Inflammatory macrophage treated with lipopolysaccharide for 1 hour (primary cell): ENCODE data around the gene SLC9A1.

Experiments used
- DNase-seq, 2 donors: peaks; one replicate each; pipeline ENCODE4 v3.0.0-alpha.2; 2020 to 2022

SLC9A1 gene

DNA sequence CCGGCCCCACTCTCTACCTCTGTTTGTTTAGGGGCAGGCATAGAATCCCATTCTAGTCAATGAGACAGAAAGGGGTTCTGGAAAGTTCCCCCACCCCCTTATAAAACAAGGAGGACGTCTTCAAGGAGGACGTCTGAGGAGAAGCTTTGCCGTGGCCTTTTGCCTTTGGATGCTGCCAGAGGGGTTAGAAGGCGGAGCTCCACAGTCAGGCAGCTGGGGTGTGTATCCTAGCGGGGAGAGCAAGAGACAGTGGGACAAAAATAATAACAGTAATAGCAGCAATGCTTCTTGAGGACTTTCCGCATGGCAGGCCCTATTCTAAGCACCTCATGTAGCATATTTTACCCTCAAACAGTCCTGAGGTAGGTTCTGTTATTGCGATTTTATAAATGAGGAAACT is 94.0 kb downstream of the SLC9A1 start:
- DNase-seq, result no peak

DNA sequence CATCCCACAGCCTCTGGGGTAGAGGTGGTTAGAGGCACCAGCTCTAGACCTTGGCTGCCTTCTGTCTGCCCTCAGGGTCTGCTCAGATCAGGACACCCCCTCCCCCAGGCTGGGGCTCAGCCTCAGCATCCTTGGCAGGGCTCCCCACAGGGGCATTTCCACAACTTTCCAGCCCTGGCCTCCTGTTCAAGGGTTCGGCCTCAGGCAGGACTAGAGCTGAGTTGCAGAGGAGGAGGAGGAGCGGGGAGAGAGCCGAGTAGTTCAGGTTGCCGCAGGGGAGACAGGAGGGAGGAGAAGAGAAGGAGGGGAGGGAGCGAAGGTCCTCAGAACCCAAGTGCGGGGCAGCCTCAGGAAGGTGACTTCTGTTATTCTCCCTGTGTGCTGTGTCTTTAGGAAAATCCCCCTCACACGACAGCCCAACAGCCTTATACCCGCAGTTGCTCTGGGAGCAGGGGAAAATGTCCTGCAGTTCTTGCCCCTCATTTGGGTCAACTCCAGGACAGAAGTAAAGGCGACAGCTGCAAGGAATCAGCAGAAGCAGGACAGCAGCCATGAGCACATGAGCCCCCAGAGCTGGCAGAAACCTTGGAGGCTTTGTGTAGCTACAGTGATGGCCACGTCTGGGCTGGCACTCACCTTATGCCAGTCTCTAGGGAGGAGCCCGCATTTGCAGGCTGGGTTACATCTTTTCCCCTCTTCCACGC is 95.8 kb downstream of the SLC9A1 start:
- no peak for DNase-seq

DNA sequence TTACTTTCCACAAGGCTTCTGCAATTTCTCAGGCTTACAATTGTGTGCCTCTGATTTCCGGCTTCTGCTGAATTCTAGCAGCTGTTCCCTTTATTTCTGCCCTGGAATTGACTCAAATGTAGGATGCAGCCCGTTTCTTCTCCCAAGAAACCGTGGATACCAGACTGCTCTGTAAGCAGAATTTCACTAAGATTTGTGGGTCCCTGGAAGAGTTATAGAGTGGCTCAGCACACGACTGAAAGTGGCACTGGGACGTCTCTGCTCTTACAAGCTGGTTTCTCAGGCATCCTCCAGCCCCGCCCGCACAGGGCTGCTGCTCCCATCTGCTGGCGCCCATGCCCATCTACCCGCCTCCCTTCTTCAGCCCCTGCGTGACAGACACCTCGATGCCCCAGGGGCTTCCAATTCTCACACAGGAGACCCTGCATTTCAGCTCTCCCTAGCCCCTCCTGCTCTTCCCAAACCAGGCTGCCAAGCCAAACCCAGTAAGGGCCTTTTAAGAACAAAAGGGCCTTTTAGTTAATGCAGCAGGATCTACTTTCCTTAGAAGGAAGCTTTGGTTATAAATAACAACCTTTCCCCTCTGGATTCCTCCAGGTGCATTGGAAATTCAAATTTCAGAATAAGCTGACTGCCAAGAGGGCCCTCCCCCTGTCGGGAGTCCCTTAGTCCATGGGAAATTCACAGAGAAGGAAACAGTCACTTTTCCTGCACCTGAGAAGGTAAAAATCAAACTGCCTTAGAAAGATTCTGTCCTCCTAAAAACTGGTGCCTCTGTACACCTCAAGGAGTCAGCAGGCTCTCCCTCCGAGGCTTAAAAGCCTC is 96.9 kb downstream of the SLC9A1 start:
- DNase-seq, result no peak

DNA sequence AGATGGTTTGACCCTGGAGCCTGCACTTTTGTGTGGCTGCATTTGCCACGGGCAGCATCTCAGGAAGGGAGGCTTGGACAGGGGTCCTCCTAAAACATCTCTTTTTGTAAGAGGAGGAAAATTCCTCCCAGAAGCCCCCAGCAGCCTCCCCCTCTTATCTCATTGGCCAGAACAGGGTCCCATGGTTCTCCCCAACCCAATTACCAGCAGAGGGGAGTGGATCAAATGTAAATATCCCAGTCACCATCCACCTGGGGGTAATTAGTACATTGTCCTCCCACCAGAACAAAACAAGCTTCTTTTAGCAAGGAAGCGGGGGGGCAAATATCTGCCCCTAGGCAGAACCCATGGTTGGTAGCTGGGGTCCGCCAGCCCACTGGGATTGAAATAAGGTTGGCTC is 97.5 kb downstream of the SLC9A1 start:
- no peak for DNase-seq

DNA sequence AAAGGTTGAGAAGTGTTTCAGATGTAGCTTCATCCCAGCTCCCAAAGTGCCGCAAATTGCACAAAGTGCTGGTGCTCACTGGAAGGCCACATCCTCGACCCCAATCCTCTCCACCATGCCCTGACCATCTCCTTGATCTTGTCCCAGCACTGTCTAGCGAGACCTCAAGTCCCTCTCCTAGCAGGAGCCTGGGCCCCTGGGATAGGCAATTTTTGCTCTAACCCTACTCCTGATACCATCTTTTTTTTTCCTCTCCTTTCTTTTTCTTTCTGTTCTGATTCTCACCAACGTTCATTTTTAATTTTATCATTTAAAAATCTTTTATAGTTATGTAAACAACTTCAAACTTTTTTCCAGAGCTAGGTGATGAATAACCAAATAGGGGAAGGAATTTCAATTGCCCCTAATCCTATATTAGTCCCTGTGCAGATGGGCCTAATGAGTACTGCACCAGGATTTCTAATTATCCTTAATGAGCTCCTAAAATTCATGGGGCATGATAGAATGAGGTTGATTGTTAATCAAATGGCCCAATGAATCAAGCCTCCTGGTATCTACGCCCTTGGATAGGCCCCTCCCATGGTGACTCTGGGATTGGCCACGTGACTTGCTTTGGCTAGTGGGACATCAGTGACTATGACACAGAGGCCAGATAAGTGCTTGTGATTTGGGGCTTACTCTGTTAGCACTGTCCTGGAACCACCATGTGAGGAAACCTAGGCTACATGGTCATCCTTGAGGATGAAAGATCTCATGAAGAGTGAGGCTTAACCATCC is 100.8 kb downstream of the SLC9A1 start:
- no peak for DNase-seq

DNA sequence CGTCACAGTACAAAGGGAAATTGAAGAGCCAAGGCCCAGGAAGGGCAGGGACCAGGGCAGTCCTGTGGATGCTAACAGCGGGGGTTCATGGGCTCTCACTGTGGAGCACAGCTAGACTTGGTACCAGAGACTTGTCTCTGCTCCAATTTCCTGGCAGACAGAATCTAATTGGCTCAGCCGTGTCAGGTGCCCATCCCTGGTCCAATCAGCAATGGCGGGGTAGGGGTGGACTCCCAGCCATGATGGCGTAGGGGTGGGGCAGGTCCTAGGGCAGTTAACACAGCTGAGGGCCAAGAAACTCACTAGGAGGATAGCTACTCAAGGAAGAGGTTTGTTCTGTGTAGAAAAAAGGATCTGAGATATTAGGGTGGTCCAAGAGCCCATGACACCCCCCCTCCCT is 102.4 kb downstream of the SLC9A1 start:
- no peak for DNase-seq

DNA sequence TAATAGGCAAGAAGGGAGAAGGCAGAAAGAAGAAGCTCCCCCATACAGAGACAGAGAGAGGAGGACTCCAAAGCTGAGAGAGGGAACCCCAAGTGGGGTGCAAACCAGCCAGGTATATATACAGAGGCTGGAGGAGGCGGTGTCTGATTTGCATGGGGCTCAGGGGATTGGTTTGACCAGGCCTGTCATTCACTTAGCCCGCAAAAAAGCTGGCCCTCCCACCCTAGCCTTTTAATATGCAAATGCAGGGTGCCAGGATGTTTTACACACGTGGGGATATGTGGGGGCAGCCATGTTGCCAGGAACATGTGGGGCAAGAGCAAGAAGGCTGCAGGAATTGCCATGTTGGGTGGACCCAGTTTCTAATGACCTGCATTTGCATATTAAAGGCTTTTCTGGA is 105.3 kb downstream of the SLC9A1 start:
- DNase-seq, result peak in 1 of 2 donors; percentile 31

DNA sequence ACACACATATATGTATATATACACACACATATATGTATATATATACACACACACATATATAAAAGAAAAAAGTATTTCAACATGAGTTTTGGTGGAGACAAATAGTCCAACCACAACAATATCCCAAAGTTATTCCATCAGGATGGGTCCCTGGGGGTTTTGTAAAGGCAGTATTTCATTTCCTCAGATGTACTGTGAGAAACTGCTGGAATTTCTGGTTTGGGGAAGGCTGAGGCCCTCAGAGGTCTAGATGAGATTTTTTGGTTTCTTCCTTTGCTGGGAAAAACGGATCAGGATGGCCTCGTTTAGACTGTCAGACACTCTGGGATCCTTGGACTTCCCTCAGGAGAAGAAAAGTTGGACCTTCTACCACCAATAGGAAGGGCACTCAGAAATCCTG is 105.8 kb downstream of the SLC9A1 start:
- no peak for DNase-seq
